Lower leg skin (tissue), 3 donors: ENCODE results near the gene ATG101.

Source experiments
- POLR2A ChIP-seq, 2 donors: fragments of 450-650 bp; IDR thresholded peaks; one replicate each; pipeline ENCODE4 v1.6.1; 2016 to 2017; ENCODE audit warnings: antibody characterized with exemption in 2 of 2, mild to moderate bottlenecking in 1 of 2, moderate library complexity in 1 of 2
- TF ChIP-seq, protein P1 (sequence below), 3 donors: fragments of 450-650 bp; IDR thresholded peaks; one replicate each; pipeline ENCODE4 v1.5.1; 2016; ENCODE audit warnings: antibody characterized with exemption in 3 of 3, mild to moderate bottlenecking in 3 of 3, moderate library complexity in 2 of 3

DNA sequence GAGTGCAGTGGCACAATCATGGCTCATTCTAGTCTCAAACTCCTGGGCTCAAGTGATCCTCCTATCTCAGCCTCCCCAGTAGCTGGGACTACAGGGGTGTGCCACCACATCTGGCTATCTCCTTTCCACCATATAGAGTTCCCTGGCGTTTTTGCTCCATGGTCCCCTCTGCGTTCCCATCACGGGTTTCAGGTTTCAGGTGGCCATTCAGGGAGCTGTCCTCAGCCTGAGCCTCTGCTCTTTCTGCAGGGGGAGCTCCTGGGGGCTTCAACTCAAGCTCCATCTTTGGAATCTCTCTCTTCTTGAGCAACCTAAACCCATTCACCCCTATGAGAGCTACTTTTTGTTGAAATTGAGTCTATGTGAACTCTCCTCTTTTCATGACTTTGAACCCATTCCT lies 21.3 kb downstream of the ATG101 start:
- TF ChIP-seq, protein P1, sequence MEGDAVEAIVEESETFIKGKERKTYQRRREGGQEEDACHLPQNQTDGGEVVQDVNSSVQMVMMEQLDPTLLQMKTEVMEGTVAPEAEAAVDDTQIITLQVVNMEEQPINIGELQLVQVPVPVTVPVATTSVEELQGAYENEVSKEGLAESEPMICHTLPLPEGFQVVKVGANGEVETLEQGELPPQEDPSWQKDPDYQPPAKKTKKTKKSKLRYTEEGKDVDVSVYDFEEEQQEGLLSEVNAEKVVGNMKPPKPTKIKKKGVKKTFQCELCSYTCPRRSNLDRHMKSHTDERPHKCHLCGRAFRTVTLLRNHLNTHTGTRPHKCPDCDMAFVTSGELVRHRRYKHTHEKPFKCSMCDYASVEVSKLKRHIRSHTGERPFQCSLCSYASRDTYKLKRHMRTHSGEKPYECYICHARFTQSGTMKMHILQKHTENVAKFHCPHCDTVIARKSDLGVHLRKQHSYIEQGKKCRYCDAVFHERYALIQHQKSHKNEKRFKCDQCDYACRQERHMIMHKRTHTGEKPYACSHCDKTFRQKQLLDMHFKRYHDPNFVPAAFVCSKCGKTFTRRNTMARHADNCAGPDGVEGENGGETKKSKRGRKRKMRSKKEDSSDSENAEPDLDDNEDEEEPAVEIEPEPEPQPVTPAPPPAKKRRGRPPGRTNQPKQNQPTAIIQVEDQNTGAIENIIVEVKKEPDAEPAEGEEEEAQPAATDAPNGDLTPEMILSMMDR (IDR thresholded peaks at IDR 0.05): no peak
- no peak for TF ChIP-seq POLR2A (IDR thresholded peaks at IDR 0.05)
